Psoas muscle (tissue), 8 donors: ENCODE data around the gene PTCHD1. TPM values are rescaled to one million over a fixed set of nuclear protein-coding genes. Genes with fewer than 3 reads are reported as not detected.

Experiments used
- ATAC-seq, 4 donors: fragments of 200-7000 bp; cut with Tn5 transposase; one replicate each; pipeline ENCODE4 v1.9.1; 2020; ENCODE audit warnings: moderate library complexity in 3 of 4, mild to moderate bottlenecking in 2 of 4
- DNase-seq, 2 donors: peaks; one replicate each; pipeline ENCODE4 v3.0.0-alpha.2; 2020
- H3K27ac ChIP-seq: fragments of 200-600 bp; one replicate; pipeline ENCODE4 v1.8.0; 2022
- H3K27me3 ChIP-seq, 3 donors: fragments of 200-600 bp in 1 of 3; one replicate each; pipeline versions ENCODE4 v1.6.1 to v1.8.0; 2013 to 2022; ENCODE audit warnings: low read length in 2 of 3, mild to moderate bottlenecking in 2 of 3, moderate library complexity in 1 of 3; ENCODE audit not compliant: insufficient read depth in 3 of 3
- H3K36me3 ChIP-seq, 2 donors: fragments of 200-600 bp in 1 of 2; one replicate each; pipeline versions ENCODE4 v1.6.1 to v1.8.0; 2013 to 2022; ENCODE audit warnings: low read depth in 1 of 2, mild to moderate bottlenecking in 1 of 2, moderate library complexity in 1 of 2; ENCODE audit not compliant: insufficient read depth in 1 of 2
- H3K4me1 ChIP-seq: fragments of 200-600 bp; one replicate; pipeline ENCODE4 v1.8.0; 2022
- H3K4me3 ChIP-seq: fragments of 200-600 bp; one replicate; pipeline ENCODE4 v1.8.0; 2022; ENCODE audit warnings: mild to moderate bottlenecking
- H3K9me3 ChIP-seq: fragments of 200-600 bp; one replicate; pipeline ENCODE4 v1.8.0; 2022
- WGBS, 3 donors: extraction: QIAGEN DNeasy Blood & Tissue Kit; methylation state at CpG; one replicate each; pipeline versions ENCODE4 v1.1.6 to v1.1.7; 2013; 5-methylcytosine and 5-hydroxymethylcytosine counted together
- intact Hi-C, 2 donors: fragments of 100-400 bp; cut with DNase I; formaldehyde crosslinking; loops; one replicate each; pipeline versions ENCODE4 v1.11.0 to v1.14.2; 2022
- polyA plus RNA-seq, 3 donors: library from polyadenylated mRNA; stranded (reverse); fragments of 200-250 nt; gene quantifications; one replicate each; pipeline ENCODE4 v1.2.3, GENCODE V29; 2013
- total RNA-seq, 4 donors: library from RNA; stranded (reverse); fragmentation: NEBNext Ultra II Directional in 2 of 4; extraction: Animal tissue kit (Norgen Biotek cat#: 25700) in 2 of 4; gene quantifications; one replicate each; pipeline versions ENCODE4 v1.2.1 to v1.2.4, GENCODE V29; 2021 to 2023
- TF ChIP-seq, protein P1 (sequence below): fragments of 200-600 bp; IDR thresholded peaks from one replicate; pipeline ENCODE4 v1.8.0; 2022; ENCODE audit warnings: antibody characterized with exemption
- donor health status: healthy with polysubstance abuse.
- donor health status: DM: no; HTN: no; CAD: no; lungs with moderate emphysema.
- donor health status: Bipolar disorder and iron deficiency.
- donor health status: healthy.
- donor health status: DM: yes; HTN: yes; CAD: no.
- donor health status: DM: no; HTN: no; CAD: no.
- donor health status: DM: no; HTN: no; CAD: no.
- donor health status: DM: yes; HTN: yes; CAD: no.

Gene PTCHD1
- total and polyA plus RNA-seq, 7 donors: 0.01 to 0.13 (median 0.05) TPM

- WGBS, 3 donors: 41 to 72% (median 69%) methylated on average over 6 of the region's 6 CpGs
- intact Hi-C loops: no loop called here
- Histone ChIP-seq H3K36me3 (no peaks in the 10 kb centered on the region), H3K4me1 (no peaks in the 10 kb centered on the region), H3K4me3 (no peak overlapping the region), H3K9me3 (no peaks in the 10 kb centered on the region), H3K27me3 (no peaks in the 10 kb centered on the region), H3K27ac (no peak overlapping the region)
- TF ChIP-seq, protein P1, sequence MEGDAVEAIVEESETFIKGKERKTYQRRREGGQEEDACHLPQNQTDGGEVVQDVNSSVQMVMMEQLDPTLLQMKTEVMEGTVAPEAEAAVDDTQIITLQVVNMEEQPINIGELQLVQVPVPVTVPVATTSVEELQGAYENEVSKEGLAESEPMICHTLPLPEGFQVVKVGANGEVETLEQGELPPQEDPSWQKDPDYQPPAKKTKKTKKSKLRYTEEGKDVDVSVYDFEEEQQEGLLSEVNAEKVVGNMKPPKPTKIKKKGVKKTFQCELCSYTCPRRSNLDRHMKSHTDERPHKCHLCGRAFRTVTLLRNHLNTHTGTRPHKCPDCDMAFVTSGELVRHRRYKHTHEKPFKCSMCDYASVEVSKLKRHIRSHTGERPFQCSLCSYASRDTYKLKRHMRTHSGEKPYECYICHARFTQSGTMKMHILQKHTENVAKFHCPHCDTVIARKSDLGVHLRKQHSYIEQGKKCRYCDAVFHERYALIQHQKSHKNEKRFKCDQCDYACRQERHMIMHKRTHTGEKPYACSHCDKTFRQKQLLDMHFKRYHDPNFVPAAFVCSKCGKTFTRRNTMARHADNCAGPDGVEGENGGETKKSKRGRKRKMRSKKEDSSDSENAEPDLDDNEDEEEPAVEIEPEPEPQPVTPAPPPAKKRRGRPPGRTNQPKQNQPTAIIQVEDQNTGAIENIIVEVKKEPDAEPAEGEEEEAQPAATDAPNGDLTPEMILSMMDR: peak; percentile 18
- DNase-seq (no peak), ATAC-seq (no peak)
Observed at GRCh38 chrX:23403849-23404248, 69.2 kb downstream of the PTCHD1 start.

GRCh38 chrX:23422912-23423311, 88.3 kb downstream of the PTCHD1 start:
- intact Hi-C loops: no loop called here
- no peaks in the 10 kb centered on the region for H3K27me3 ChIP-seq
- H3K27ac ChIP-seq: no peak overlapping the region
- H3K4me1 ChIP-seq: no peaks in the 10 kb centered on the region
- peaks cover 29% of the 10 kb centered on the region for H3K9me3 ChIP-seq
- DNase-seq (no peak), ATAC-seq (no peak)
- TF ChIP-seq, protein P1: no peak
- H3K4me3 ChIP-seq: no peak overlapping the region
- 67 to 72% (median 68%) methylated on average over 1 of the region's 1 CpG for WGBS, 3 donors
- H3K36me3 ChIP-seq: no peaks in the 10 kb centered on the region

- peak; percentile 87 to 97 (median 92) for ATAC-seq
- TF ChIP-seq, protein P1: no peak
- WGBS, 3 donors: 17 to 49% (median 45%) methylated on average over 3 of the region's 3 CpGs
- Histone ChIP-seq H3K9me3 (no peaks in the 10 kb centered on the region), H3K4me3 (no peak overlapping the region), H3K4me1 (no peaks in the 10 kb centered on the region), H3K27ac (peak overlapping the region; percentile 39), H3K36me3 (no peaks in the 10 kb centered on the region), H3K27me3 (no peaks in the 10 kb centered on the region)
- intact Hi-C loops: no loop called here
- DNase-seq: peak; percentile 77 to 89
Observed at GRCh38 chrX:23434356-23434884, 99.8 kb downstream of the PTCHD1 start.

DNA sequence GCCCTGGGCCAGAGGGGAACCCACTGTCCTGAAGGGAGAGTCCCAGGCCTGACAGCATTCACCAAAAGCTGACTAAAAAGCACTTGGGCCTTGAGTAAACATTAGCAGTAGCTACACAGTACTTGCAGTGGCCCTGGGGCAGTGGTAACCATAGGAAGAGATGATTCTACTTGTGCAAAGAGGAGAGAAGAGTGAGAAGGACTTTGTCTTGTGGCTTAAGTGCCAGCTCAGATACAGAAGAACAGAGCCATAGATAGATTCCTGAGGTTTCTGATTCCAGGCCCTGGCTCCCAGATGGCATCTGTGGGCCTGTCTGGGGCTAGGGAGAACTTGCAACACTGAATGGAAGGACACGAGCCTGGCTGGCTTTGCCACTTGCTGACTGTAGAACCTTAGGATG, 100.5 kb downstream of the PTCHD1 start:
- intact Hi-C loops: no loop called here
- Histone ChIP-seq H3K9me3 (no peaks in the 10 kb centered on the region), H3K27me3 (no peaks in the 10 kb centered on the region), H3K4me1 (no peaks in the 10 kb centered on the region), H3K27ac (no peak overlapping the region), H3K4me3 (no peak overlapping the region), H3K36me3 (no peaks in the 10 kb centered on the region)
- WGBS, 3 donors: 19 to 55% (median 32%) methylated on average over 1 of the region's 1 CpG
- TF ChIP-seq, protein P1: no peak
- ATAC-seq: peak; percentile 37 to 61 (median 54)
- no peak for DNase-seq

DNA sequence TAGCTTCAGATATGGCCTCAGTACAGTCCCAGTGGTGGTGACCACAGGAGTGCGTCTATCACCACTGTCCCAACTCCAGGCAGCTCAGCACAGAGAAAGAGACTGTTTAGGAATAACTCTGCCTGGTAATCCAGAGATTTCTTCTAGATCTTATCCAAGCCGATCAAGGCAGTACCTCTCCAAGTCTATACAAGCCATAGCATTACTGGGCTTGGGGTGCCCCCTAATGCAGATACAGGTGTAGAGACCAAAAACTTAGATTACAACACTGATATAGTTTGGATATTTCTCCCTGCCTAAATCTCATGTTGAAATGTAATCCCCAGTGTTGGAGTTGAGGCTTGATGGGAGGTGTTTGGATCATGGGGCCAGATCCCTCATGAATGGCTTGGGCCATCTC, 100.9 kb downstream of the PTCHD1 start:
- Histone ChIP-seq H3K4me1 (no peaks in the 10 kb centered on the region), H3K27ac (no peak overlapping the region), H3K4me3 (no peak overlapping the region), H3K27me3 (no peaks in the 10 kb centered on the region), H3K36me3 (no peaks in the 10 kb centered on the region), H3K9me3 (no peaks in the 10 kb centered on the region)
- TF ChIP-seq, protein P1: no peak
- 67 to 72% (median 70%) methylated on average over 2 of the region's 2 CpGs for WGBS, 3 donors
- intact Hi-C loops: no loop called here
- DNase-seq: no peak
- no peak for ATAC-seq
